ENCODE data around the gene GLI3.

Gene GLI3

GRCh38 chr7:42227021-42227420 lies 10.0 kb downstream of the GLI3 start:
- ChIA-PET POLR2A (no interaction called here), CTCF (interaction anchor here (1.1 to 1.3 kb wide), 2 partner anchors 9 to 16 kb away, joined by 3 read pairs; no protein-coding TSS in a partner anchor)
- DNase-seq (ENCODE audit: extremely low spot score) = no peak
- TF ChIP-seq, protein P1, sequence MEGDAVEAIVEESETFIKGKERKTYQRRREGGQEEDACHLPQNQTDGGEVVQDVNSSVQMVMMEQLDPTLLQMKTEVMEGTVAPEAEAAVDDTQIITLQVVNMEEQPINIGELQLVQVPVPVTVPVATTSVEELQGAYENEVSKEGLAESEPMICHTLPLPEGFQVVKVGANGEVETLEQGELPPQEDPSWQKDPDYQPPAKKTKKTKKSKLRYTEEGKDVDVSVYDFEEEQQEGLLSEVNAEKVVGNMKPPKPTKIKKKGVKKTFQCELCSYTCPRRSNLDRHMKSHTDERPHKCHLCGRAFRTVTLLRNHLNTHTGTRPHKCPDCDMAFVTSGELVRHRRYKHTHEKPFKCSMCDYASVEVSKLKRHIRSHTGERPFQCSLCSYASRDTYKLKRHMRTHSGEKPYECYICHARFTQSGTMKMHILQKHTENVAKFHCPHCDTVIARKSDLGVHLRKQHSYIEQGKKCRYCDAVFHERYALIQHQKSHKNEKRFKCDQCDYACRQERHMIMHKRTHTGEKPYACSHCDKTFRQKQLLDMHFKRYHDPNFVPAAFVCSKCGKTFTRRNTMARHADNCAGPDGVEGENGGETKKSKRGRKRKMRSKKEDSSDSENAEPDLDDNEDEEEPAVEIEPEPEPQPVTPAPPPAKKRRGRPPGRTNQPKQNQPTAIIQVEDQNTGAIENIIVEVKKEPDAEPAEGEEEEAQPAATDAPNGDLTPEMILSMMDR (IDR thresholded peaks at IDR 0.05; ENCODE audit: control extremely low read depth, extremely low read depth, low read depth, missing control alignments) = no peak

DNA sequence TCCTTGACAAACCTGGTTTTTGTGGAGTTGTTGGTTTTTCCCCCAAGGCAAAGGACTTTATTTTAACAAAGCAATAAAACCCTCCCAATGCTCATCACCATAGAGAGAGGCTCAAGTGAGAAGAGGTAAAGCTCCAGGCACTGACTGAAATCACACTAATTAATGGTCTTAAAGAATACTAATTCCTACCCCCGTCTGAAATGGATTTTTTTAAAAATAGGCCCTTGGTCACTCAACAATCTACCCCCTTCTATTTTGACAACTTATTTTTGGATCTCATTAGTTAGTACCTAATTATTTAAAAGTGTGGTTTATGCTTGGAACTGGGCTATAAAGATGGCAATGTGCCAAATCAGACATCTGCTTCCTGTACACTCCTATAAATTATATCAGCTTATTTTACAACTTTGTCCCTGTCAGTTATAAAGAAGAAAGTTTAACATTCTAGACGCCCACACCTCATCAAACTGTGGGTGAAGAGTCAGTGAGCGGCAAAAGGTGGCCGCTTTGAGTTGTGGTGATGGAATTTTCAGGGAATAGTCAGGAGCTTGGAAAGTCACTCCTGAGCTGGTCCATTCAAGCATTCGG lies 10.6 kb downstream of the GLI3 start:
- DNase-seq (ENCODE audit: extremely low spot score) = no peak
- ChIA-PET POLR2A (no interaction called here), CTCF (interaction anchor here (1.1 to 1.3 kb wide), 2 partner anchors 9 to 16 kb away, joined by 3 read pairs; no protein-coding TSS in a partner anchor)
- TF ChIP-seq, protein P1 (IDR thresholded peaks at IDR 0.05; ENCODE audit: control extremely low read depth, extremely low read depth, low read depth, missing control alignments) = no peak

GRCh38 chr7:42224391-42225003 lies 12.5 kb downstream of the GLI3 start:
- no peak for DNase-seq (ENCODE audit: extremely low spot score)
- POLR2A ChIA-PET = no interaction called here
- TF ChIP-seq, protein P1 (IDR thresholded peaks at IDR 0.05; ENCODE audit: control extremely low read depth, extremely low read depth, low read depth, missing control alignments) = no peak
- CTCF ChIA-PET = interaction anchor here (1.2 to 1.7 kb wide), 3 partner anchors 9 to 283 kb away, joined by 3 to 5 read pairs (median 3); no protein-coding TSS in a partner anchor

DNA sequence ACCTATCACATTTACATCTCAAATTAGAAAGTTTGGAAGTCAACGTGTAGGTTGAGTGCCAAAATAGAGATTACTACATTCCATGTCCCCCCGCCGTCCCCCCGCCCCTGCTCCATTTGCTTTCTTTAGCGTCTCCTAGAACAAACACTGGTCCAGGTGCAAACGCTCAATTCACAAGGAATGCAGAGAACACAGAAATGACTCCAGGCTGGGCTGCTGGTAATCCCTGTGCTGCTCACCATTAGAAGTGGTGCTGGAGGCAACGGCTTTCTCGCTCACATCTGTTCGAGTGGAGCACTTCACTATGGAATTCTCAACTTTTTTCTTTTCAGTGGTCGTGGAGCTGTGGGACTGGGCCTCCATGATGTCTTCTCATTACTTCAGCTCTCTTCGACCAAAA lies 14.1 kb downstream of the GLI3 start:
- POLR2A ChIA-PET = no interaction called here
- TF ChIP-seq, protein P1 (IDR thresholded peaks at IDR 0.05; ENCODE audit: control extremely low read depth, extremely low read depth, low read depth, missing control alignments) = no peak
- DNase-seq (ENCODE audit: extremely low spot score) = no peak
- CTCF ChIA-PET = no interaction called here

GRCh38 chr7:42222125-42222524 lies 14.9 kb downstream of the GLI3 start:
- TF ChIP-seq, protein P1 (IDR thresholded peaks at IDR 0.05; ENCODE audit: control extremely low read depth, extremely low read depth, low read depth, missing control alignments) = no peak
- DNase-seq (ENCODE audit: extremely low spot score) = no peak
- POLR2A ChIA-PET = no interaction called here
- CTCF ChIA-PET = no interaction called here

DNA sequence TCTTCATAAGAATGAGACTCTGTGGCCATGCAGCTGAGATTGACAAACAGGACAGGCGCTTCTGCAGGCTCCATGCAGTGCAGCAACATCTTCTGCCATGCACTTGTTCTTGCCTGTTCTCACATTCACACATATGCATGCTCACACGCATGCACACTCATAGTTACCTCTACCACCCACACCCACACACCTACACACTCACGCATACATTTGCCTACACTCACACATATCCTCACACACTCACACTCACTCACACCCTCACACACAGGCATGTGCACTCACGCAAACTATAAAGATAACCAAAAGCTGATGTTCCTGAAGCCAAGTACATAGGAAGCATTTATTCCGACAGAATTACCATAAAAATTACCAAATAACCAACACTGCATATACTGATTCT lies 15.7 kb downstream of the GLI3 start:
- POLR2A ChIA-PET = no interaction called here
- TF ChIP-seq, protein P1 (IDR thresholded peaks at IDR 0.05; ENCODE audit: control extremely low read depth, extremely low read depth, low read depth, missing control alignments) = no peak
- no peak for DNase-seq (ENCODE audit: extremely low spot score)
- CTCF ChIA-PET = no interaction called here

All from GM10248 (cell line).